HG03039 (cell line): ENCODE data around the gene UGT1A1.

ENCODE experiments used
- ATAC-seq: cut with Tn5 transposase; IDR thresholded peaks from one replicate; pipeline ENCODE4 v1.9.1; 2021; ENCODE audit warnings: mild to moderate bottlenecking, moderate library complexity; ENCODE audit not compliant: unreplicated experiment

The UGT1A1 gene

DNA sequence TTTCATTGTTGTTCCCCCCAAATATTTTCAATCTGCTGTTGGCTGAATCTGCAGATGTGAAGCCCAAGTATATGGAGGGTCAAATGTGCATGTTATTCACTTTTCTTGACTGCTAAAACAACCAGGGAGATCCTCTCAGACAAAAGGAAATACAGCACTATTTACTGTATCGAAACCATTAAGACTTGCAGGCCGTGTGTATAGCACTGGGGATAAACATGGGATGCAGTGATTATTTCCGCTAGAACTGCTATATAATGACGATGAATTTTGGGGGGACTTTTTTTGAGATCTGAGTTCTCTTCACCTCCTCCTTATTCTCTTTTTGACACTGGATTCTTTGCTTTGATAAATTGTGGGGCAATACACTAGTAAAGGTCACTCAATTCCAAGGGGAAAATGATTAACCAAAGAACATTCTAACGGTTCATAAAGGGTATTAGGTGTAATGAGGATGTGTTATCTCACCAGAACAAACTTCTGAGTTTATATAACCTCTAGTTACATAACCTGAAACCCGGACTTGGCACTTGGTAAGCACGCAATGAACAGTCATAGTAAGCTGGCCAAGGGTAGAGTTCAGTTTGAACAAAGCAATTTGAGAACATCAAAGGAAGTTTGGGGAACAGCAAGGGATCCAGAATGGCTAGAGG is 3.5 kb upstream of the UGT1A1 start:
- no peak for ATAC-seq

DNA sequence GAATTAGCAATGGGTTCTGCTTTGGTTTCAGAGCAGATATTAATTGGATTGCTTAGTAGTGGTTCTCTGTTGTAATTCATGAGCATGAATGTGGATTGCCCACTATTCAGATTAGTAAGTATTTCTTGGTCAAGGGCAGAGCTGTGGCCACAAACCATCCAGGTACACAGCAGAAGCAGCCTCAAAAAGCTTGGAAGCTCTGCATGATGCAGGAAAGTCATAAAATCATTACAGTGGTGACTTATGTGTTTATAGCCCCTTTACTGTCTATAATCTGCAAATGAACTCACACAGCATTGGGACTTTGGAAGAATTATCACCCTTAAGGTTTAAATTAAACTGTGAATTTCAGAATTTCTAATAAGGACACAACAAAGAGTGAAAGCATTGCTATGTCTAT is 1.9 kb upstream of the UGT1A1 start:
- ATAC-seq = no peak

DNA sequence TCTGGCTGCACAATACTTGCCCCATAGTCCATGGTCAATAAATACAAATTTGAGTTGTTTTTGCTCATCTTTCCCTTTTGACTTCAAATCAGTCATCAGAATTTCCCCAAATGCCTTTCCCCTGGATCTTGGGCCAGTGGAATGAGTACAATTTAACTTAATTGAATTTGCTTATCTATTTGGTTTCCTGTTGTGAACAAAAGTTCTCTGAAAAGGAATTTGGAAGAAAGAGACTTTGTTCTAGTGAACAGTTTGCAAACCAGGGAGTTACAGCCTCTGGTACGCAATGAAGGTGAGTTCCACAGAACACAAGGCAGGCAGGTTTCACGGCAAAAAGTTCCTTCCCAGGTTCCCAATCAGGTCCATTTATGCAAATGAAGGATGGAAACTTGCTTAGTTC is 1.2 kb upstream of the UGT1A1 start:
- no peak for ATAC-seq

DNA sequence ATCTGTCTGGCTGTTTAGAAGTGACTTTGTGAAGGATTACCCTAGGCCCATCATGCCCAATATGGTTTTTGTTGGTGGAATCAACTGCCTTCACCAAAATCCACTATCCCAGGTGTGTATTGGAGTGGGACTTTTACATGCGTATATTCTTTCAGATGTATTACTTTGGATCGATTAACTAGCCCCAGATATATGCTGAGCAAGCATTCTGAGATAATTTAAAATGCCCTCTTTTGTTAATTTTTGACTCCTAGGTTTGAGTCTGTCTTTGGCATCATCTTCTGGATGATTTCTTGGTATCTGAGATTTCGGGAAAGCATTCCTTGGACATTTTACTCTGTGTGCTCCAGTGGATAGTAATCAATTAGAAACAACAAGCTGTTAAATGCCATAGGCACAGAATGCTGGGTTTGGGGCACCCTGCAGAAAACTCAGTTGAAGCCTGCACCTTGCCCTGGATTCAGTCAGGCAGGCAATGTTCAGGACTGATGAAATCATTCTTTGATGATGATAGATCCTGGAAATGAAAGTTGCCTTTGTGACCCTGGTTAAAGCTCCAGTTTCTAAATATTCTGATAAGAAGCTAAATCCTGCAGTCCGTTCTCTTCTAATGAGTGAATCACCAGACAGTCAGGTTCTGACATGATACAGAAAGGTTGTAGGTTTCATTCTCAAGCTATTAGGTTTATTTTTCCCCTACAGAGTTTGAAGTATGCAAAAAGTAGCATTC is 1.1 kb downstream of the UGT1A1 start:
- ATAC-seq = no peak

DNA sequence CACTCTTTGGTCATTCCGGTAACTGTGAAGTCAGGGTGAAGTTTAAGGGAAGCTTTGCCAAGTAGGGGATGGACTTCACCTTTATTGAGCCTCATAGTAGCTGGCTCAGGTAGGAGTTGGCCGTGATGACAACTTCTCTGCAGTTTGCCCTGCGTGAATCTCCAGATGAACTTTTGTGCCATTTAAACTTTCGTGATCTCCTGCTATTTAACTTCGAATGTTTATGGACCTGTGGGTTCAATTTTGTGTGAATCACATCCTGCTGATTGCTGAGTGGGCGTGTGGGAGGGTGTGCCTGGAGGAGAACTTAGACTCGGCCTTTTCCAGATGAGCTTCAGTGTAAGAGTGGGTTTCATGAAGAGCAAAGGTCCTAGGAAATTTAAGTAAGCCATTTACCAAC is 4.2 kb downstream of the UGT1A1 start:
- no peak for ATAC-seq

DNA sequence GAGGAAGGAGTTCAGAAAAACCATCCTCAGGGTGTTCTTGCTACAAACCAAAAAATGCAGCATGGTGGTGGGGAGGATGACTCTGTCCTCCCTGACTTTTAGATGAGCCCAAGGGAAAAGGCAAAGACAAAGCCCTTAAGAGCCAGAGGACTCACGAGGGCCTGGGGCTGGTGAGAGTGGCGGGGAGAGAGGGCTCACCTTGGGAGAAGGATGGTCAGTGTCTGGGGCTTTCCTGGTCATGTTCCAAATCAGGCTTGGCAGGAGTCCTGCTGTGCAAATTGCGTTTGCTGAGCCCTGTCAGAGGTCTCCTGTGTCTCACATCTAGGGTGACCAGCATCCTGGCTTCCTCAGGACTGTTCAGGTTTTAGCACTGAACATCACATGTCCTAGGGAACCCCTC is 4.7 kb downstream of the UGT1A1 start:
- no peak for ATAC-seq

DNA sequence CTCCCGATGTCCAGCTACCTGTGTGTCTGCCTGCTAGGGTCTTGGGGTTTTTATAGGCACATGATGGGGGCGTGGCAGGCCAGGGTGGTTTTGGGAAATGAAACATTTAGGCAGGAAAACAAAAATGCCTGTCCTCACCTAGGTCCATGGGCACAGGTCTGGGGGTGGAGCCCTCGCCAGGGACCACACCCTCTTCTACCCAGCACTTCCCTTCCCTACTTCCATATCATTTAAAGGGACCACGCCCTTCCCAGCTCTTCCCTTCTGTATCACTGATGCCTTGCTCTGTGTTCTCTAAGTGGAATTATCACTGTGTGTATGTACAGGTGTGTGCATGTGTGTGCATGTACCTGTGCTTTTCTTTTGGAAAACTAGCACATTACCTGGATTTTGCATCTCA is 6.3 kb downstream of the UGT1A1 start:
- ATAC-seq = no peak

DNA sequence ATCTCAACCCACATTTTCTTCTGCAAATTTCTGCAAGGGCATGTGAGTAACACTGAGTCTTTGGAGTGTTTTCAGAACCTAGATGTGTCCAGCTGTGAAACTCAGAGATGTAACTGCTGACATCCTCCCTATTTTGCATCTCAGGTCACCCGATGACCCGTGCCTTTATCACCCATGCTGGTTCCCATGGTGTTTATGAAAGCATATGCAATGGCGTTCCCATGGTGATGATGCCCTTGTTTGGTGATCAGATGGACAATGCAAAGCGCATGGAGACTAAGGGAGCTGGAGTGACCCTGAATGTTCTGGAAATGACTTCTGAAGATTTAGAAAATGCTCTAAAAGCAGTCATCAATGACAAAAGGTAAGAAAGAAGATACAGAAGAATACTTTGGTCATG is 8.0 kb downstream of the UGT1A1 start:
- ATAC-seq = no peak

DNA sequence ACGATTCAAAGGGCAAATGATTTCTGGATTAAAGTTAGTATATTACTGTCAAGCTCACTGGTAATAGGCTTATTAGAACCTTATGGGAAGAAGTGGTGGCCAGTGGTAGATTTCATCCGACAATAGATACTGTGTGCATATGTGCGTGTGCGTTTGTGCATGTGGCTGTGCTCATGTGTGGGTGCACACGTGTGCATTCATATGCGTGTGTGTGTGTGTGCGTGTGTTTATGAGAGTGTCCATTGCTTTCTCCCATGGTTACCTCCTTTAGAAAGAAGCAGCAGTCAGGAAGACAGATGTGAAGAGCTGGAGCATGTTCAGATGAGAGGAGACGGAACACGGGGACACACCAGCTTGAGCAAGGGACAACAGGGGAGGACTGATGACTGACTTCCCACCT is 9.2 kb downstream of the UGT1A1 start:
- ATAC-seq = no peak

DNA sequence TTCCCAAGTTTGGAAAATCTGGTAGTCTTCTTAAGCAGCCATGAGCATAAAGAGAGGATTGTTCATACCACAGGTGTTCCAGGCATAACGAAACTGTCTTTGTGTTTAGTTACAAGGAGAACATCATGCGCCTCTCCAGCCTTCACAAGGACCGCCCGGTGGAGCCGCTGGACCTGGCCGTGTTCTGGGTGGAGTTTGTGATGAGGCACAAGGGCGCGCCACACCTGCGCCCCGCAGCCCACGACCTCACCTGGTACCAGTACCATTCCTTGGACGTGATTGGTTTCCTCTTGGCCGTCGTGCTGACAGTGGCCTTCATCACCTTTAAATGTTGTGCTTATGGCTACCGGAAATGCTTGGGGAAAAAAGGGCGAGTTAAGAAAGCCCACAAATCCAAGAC is 12.1 kb downstream of the UGT1A1 start:
- ATAC-seq = no peak

DNA sequence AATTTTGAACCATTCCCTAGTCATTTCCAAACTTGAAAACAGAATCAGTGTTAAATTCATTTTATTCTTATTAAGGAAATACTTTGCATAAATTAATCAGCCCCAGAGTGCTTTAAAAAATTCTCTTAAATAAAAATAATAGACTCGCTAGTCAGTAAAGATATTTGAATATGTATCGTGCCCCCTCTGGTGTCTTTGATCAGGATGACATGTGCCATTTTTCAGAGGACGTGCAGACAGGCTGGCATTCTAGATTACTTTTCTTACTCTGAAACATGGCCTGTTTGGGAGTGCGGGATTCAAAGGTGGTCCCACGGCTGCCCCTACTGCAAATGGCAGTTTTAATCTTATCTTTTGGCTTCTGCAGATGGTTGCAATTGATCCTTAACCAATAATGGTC is 12.5 kb downstream of the UGT1A1 start:
- no peak for ATAC-seq

DNA sequence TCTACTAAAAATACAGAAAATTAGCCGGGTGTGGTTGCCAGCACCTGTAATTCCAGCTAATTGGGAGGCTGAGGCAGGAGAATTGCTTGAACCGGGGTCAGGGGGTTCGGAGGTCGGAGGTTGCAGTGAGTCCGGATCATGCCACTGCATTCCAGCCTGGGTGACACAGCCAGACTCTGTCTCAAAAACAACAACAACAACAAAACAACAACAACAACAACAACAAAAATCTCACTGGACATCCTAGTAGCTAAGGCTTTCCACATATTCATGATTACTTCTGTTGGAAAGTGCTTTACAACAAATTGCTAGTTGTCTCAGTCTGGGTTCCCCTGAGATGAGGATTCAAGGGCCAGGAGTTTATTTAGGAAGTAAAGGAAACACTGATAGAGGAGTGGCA is 13.8 kb downstream of the UGT1A1 start:
- no peak for ATAC-seq

DNA sequence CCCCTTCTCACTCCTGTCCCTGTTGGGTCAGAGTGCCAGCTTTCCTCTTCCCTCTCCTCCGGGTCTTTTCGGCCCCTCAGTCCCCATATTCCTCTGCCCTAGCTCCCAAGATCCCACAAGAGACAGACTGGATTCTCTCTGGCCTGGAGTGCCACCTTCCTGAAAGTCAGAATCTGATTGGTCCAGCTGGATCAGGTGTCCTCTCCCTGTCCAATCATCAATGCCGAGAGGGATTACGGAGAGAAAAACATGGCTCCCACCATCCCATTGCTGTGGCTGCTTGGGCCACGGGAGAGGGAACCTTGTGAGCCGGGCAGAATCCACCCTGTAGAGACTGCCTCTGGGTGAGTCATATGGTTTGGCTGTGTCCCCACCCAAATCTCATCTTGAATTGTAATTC is 15.3 kb downstream of the UGT1A1 start:
- no peak for ATAC-seq

DNA sequence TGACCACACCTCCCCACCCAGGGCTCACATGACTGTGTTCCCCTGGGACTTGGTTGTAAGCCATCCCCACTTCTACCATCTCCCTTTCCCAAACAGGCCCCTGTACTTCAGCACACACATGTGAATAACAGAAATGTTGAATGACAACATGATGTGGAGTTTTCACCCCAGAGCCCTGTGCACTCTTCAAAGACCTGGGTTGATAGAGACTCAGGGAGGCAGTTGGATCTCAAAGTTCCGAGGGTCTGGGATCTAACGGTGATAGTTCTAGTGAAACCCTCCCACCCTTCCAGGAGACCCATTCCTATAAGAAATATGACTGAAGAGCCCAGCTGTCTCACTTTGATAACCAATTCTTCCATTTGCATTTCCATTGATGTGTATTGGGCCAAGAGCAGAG is 18.0 kb downstream of the UGT1A1 start, which contains the start of gene MROH2A:
Gene MROH2A, plus strand, starts transcription at position 301 of the 400 bp plus-strand sequence. CDS start 1,029 bp downstream, outside the sequence.
- ATAC-seq = no peak

DNA sequence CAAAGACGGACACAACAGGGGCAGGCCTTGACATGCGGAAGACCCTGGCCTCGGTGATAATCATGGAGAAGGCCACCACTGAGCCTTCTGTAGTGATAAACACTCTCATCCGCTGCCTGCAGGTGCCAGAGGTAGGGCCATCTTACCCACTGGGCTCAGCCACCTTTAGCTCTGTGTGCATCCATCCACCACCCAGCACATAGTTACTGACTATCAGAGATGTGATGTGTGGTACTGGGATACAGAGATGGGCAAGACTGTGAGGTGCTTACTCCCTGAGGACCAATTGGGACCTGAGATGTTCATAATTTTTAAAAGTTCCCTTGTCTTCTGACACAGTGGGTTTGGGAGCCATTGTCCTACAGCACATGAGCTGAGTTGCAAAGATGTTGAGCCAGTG is 19.7 kb downstream of the UGT1A1 start:
- ATAC-seq = no peak

DNA sequence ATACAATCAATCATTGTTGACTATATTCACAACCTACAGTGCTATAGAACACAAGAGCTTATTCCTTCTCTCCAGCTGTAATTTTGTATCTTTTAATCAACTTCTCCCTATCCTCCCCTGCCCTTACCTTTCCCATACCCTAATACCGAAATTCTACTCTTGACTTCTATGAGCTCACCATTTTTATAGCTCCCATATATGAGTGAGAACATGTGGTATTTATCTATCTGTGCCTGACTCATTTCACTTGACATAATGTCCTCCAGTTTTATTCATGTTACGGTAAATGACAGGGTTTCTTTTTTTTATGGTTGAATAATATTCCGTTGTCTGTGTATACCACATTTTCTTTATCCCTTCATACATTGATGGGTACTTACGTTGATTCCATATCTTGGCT is 20.7 kb downstream of the UGT1A1 start:
- no peak for ATAC-seq

DNA sequence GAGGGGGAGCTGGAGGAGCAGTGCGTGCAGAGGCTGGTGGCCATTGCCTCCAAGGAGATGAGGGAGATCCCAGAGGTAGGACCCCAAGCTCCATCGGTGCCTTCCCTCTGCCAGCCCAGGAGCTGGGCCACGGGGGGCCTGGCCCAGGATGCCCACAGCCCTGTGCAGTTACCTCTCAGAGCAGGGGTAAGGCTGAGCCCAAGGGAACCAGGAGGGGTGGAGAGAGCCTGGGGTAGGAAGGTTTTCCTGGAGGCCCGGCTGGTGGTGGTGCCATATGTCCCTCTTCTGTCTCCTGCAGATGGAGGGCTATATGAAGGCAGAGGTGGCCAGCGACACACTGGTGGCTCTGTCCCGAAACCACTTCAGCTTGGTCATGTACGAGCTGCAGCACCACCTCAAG is 29.5 kb downstream of the UGT1A1 start:
- no peak for ATAC-seq

DNA sequence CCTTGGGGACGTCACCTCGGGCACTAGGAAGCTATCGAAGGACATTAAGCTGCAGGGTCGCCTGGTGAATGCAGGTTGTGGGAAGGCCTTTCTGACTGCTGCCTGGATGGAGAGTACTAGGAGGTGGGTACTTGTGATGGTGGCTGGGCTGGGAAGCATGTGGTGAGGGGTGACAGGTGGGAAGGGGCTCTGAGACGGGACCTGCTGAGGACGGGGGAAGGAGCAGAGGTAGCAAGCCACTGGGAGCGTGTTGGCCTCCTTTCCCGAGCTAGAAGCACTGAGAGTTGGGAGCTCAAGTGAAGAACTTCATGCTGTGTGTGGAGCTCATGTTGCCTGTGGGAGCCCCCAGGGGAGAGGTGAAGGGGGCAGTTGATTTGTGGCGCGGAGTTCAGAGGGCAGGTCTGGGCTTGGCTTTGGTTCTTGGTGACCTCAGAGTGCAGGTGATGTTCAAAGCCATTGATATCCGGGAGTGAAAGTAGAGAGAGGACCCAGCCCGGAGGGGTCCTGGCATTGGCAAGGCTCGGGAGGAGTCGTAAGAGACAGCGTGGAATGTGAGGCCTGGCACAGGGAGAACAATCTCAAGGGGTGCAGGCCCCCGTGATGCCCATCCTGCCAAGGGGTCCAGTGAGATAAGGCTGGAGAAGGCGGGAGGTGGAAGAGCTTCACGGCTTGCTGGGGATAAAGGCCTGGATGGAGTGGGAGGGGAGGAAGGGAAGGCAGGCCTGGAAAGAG is 31.2 kb downstream of the UGT1A1 start:
- ATAC-seq = no peak

DNA sequence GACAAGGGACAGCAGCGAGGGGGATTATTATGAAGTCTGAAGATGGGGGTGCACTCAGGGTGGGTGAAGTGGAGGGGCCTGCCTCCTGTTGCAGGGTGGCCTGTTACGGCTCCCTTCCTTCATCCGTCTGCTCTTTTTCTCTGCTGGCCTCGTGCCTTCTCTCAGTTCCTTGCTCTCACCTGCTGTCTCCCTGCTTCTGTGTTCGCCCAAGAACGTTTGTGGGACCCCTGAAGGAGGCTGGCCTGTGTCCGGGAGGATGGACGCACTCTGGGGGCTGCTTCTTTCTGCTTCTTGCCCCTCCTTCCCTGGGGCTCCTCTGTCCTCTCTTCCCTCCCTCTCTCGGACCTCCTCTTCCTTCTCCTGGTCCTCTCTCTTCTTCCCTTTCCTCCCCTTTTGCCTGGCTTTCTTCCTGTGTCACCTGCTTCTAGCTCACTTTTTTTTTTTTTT is 31.8 kb downstream of the UGT1A1 start:
- no peak for ATAC-seq

DNA sequence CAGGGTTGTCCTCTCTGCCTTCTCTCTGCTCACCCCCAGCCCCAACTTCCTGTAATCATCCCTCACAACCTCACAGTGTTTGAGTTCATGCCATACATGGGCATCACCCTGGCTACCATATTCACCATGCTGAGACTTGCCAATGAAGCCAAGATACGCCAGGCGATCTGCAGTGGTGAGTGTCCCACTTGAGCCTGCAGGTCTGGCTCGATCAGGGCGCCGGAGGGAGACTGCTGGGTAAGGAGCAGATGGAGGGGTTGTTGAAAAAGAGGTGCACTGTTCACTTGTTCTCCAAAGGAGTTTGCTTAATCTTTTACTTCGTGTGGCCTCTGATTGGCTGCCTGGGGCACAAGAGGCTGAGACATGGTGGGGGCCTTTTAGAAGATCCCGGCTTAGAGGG is 32.6 kb downstream of the UGT1A1 start:
- no peak for ATAC-seq

DNA sequence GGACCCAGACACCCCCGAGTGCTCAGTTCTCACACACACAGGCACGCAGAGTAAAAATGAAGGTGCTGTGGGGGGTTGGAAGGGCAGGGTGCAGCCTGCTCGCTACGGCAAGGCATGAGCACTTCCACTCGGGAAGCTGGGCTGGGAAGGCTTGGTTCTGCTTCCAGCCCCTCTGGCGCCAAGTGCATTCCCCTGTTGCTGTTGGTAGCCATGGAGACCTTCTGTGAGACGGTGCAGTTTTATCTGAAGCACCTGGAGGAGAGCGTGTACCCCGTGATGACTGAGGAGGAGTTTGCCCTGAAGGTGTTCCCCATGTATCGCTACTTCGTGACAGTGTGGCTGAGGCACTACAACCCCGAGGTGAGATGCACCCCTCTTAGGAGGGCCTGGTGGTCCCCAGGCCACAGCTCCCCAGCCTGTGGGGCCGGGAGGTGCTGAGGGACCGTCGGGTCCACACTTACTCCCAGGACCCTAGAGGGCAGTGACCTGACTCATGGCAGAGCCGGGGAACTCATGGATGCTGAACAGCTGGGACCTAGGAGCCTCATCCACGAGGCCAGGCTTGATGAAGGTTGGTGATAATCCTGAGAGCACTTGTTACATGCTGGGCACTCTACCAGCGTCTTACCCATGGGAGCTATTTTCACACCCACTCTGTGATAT is 33.5 kb downstream of the UGT1A1 start:
- ATAC-seq = no peak
